GM11168 (cell line): ENCODE measurements around the gene UNC5A.
"Not testable (repeated sequence)": the region's sequence is repeated elsewhere in the genome, so short reads cannot be mapped to it uniquely, and the experiment has no call there.

Source experiments
- in situ Hi-C: fragments of 300-500 bp; cut with MboI; formaldehyde crosslinking; loops from one replicate; pipeline ENCODE4 v1.12.0; 2022; ENCODE audit warnings: low sequenced_read_pairs; ENCODE audit not compliant: unreplicated experiment

The UNC5A gene

DNA sequence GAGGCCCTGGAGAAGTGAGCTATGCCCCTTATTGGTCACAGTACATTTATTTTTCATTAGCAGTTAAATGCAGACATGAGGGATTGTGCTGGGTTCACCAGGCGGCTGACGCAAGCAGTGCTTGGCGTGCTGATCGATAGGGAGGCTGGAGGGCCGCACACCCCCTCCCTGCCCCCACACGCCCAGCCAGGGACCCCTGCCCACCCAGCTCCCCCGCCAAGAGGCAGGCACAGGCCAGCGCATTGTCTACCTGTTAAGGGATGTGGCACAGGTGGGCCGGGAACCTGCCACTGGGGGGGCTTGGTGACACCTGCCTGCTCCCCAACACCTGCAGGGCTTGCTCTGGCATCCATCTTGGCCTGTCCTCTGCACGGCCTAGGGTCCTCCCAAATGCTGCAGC lies 49.6 kb downstream of the UNC5A start:
- in situ Hi-C loops: no loop called here

DNA sequence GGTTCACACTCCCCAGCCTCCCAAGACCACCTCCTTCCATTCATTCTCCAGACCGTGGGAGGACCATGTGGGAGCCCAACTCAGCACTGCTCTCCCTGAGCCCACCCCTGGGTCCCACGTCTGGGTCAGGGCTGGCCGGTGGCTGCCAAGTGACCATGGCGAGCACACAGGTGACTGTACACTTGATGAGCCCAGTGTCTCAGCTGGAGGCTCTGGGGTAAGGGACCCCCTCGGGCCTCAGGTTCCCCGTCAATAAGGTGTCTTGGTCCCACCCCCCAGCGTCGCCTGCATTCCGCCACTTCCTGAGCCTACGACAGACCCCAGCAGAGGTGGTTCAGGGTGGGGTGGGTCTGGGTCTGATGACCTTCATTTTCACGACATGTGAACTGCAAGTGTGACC lies 50.0 kb downstream of the UNC5A start:
- in situ Hi-C loops: no loop called here

DNA sequence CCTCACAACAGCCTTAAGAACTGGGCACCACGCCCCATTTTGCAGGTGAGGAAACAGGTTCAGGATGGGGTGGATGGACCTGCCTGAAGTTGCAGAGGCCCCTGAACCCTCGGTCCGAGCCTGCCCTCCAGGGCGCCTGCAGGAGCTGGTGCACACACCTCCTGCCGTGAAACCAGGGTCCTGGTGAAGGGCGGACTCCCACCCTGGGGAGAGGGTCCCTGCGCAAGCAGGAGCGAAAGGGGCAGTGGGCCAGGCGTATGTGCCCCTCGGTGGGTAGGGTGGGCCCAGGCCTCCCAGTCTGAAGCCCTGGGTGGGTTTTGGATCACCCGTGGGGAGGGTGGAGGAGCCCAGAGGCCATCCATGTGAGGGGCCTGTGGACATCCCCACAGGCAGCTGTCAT lies 50.9 kb downstream of the UNC5A start:
- in situ Hi-C loops: no loop called here

DNA sequence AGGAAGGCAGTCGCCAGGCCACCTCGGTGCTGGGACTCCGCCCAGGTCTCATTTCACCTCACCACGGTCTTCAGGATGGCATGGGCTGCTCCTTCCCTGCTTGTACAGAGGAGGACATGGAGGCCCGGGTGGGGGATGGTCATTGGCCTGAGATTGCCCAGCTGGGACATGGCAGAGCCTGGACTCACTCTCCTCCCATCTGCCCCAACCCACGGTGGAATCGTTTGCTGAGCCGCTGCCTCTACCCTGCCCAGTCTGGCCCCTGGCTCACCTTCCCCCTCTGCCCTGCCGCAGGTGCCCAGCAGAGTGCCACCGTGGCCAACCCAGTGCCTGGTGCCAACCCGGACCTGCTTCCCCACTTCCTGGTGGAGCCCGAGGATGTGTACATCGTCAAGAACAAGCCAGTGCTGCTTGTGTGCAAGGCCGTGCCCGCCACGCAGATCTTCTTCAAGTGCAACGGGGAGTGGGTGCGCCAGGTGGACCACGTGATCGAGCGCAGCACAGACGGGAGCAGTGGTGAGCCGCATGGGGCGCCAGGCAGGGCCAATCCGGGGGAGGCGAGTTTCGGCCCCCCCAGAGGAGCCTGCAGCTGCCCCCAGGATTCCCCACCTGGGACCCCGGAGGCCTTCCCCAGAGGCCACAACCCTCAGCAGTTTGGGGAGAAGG lies 52.1 kb downstream of the UNC5A start:
- in situ Hi-C loops: no loop called here

DNA sequence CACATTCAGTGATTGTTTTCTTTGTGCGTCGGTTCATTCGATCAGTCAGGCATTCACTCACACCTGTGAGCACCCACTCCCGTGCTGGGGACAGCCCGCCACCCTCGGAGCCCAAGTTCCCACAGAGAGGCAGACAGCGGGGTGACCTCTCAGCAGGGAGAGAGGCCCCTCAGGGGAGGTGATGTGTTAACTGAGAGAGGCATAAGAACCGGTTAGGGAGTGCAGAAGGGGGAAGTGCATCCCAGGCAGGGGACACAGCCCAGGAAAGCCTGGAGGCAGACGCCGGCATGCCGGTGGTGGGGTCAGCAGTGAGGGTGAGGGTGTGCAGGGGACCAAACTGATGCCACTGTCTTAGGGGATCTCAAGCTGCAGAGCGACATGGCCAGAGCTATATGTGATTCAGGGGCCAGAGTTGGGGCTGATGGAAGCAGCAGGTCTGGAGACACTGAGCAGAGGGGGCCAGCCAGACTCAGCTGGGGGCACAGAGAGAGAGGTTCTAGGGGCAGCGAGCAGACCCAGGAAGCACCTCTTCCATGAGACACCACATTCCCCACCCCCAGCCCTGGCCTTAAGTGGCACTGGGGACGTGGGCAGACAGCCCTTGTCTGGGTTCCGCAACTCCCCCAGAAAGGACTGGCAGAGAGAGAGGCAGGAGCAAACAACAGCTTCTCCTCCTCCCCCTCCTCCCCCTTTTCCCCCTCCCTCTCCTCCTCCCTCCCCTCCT lies 52.8 kb downstream of the UNC5A start:
- in situ Hi-C loops: no loop called here

DNA sequence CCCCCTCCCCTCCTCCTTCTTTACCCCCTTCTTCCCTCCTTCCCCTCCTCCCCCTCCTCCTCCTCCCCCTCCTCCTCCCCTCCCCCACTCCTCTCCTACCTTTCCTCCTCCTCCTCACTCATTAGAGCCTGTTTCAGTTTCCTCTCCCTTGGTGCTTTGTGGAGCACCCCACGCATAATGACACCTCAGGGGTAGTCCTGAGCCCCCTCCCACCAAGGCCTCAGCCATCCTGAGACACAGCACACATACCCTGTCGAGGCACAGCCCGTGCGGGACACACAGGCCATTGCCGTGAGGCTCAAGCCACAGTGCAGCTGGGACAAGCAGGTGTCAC lies 53.4 kb downstream of the UNC5A start:
- in situ Hi-C loops: no loop called here

DNA sequence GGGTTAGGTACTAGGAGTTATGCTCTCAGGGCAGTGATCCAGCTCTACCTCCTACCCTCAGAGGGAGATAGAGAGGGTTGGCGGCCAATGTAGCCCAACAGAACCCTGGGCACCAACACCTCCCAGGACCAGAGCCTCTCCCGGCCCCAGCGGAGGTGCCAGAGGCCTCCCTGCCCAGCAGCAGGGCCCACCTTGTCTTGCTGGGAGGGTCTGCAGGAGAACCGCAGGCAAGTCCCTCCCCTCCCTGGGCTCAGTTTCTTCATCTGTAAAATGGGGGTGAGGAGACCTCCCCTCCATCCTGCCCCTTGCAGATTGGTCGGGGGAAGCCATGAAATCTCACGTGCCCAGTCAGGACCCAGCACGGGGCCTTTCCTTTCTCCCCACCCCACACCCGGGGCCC lies 54.4 kb downstream of the UNC5A start:
- in situ Hi-C loops: no loop called here

DNA sequence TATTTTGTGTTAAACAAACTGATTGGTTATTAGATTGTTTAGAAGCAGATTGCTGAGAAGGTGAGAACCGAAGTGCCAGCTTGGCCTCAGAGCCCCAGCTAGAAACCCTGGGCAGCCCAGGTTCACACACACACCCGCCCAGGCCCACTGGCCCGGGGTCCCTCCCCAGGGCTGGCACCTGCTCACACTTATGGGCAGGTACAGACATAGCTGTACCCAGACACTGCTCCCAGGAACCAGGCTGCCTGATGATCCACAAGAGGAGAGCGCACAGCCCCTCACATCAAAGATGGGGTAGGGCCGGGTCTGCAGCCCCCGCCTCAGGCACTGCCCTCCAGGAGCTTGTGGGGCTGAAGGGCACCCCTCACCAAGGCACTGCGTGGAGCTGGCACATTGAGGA lies 55.6 kb downstream of the UNC5A start:
- in situ Hi-C loops: no loop called here

DNA sequence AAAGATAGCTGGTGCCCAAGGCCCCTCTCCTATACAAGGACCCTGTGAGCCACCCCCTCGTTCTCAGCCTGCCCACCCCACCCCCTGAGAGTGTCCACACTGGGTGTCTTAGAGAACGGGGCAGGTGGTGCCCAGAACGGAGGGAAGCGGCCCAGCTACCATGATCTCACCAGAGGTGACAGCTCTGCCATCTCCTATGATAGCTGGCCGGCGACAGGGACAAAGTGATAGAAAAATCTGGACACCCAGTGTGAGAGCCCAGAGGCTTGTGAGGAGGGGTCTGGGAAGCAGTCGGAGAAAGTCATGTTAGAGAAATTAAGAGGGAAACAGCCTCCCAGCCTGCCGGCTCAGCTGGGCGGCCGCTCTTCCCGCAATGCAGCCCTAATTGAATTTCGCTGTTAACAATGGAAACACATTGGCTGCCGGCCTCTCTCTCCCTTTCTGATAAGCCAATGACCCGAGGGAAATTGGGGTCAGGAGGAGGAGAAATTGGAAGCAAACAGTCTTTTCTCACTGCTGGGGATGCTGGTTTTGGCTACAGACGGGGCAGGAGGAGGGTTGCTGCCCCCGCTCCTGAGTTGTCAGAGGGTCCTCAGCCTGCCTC lies 56.5 kb downstream of the UNC5A start:
- in situ Hi-C loops: no loop called here

DNA sequence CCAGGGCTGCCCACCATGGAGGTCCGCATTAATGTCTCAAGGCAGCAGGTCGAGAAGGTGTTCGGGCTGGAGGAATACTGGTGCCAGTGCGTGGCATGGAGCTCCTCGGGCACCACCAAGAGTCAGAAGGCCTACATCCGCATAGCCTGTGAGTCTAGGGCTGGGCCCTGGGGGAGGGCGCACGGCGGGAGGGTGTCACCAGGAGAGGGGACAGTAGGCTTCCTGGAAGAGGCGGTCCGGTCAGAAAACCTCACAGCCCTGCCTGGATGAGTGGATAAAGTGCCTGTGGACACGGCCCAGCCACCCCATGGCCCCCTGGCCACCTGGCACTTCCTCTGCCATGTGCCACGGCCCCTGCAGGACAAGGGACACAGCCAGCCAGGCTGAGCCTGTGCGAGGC lies 57.8 kb downstream of the UNC5A start:
- in situ Hi-C loops: no loop called here

DNA sequence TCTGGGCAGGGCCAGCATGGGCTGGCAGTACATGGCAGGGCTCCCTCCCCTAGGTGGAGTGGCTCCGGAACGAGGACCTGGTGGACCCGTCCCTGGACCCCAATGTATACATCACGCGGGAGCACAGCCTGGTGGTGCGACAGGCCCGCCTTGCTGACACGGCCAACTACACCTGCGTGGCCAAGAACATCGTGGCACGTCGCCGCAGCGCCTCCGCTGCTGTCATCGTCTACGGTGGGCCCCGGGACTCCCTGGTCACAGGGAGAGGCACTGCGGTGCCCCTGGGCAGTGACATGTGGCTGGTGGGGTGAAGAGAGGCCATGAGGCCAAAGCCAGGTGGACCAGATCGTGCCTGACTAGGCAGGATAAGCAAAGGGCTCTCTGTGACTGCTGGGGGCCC lies 58.4 kb downstream of the UNC5A start:
- in situ Hi-C loops: no loop called here

DNA sequence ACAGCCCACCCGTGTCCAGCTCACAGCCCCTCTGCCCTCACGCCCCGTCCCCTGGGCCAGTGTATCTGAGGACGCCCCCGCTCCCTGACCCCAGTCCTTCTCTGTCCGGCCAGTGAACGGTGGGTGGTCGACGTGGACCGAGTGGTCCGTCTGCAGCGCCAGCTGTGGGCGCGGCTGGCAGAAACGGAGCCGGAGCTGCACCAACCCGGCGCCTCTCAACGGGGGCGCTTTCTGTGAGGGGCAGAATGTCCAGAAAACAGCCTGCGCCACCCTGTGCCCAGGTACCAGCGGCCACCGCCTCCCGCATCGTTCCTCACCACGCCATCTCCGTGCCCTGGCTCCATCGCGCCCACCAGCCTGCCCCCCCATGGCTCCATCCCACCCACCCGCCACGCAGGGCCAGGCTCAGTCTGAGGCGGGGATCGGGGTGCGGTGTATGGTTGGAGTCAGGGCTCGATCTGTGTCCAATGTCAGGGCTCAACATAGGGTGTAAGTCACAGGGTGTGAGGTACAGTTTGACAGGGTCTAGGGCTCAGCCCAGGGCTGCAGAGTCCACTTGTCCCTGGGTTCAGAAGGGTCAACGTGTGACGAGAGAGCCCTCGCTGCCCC lies 59.2 kb downstream of the UNC5A start:
- in situ Hi-C loops: no loop called here

DNA sequence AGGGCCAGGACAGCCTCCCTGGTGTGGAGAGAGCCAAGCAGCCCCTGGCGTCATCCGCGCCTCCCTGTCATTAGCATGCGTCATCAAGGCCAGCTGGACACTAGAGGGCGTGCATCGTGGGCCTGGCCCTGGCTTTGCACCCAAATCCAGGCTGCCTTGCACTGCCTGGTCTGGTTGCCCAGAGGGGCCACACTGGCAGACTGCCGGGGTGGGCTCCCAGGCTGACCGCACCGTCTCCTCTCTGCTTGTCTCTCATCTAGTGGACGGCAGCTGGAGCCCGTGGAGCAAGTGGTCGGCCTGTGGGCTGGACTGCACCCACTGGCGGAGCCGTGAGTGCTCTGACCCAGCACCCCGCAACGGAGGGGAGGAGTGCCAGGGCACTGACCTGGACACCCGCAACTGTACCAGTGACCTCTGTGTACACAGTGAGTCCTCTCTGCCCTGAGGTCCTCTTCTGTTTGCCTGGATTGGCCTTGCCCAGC lies 59.8 kb downstream of the UNC5A start:
- in situ Hi-C loops: no loop called here

DNA sequence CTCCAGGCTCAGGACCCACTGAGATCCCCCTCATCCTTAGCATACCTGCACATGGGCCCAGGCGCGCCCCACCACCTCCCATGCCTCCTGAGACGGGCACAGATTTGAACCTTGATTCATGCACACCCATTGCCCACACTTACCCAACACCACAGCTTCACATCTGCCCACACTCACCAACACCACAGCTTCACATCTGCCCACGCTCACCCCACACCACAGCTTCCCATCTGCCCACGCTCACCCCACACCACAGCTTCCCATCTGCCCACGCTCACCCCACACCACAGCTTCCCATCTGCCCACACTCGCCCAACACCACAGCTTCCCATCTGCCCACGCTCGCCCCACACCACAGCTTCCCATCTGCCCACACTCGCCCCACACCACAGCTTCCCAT lies 60.3 kb downstream of the UNC5A start:
- in situ Hi-C loops: not testable (repeated sequence)

DNA sequence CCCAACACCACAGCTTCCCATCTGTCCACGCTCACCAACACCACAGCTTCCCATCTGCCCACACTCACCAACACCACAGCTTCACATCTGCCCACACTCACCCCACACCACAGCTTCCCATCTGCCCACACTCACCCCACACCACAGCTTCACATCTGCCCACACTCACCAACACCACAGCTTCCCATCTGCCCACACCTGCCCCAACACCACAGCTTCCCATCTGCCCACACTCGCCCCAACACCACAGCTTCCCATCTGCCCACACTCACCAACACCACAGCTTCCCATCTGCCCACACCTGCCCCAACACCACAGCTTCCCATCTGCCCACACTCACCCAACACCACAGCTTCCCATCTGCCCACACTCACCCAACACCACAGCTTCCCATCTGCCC lies 62.2 kb downstream of the UNC5A start:
- in situ Hi-C loops: not testable (repeated sequence)

DNA sequence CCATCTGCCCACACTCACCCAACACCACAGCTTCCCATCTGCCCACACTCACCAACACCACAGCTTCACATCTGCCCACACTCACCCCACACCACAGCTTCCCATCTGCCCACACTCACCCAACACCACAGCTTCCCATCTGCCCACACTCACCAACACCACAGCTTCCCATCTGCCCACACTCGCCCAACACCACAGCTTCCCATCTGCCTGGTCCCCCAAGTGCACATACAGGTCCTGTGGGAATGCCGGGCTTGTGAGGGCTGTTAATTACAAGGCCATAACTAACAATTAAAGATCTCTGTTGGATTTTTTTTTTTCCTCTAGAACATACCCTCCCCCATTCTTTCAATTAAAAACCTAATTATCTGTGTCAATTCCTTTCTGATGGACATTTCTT lies 62.7 kb downstream of the UNC5A start:
- in situ Hi-C loops: not testable (repeated sequence)

DNA sequence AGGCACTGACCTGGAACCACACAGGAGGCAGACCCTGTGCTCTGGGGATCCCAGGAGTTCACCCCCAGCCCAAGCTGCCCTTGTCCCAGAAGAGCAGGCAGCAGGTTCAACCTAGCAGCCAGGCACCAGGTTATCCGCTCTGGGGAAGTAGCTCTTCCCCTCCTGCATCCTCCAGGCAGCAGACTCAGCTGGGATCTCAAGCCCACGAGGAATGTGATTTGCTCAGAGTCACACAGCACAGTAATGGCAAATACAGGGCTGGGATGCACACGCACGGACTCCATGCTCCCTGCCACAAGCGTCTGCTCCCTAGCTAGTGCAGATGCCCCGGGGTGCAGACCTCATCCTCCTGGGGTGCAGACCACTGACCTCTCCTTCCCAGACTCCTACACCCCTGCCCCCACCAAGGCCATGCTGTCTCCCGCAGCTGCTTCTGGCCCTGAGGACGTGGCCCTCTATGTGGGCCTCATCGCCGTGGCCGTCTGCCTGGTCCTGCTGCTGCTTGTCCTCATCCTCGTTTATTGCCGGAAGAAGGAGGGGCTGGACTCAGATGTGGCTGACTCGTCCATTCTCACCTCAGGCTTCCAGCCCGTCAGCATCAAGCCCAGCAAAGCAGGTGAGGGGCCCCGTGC lies 63.3 kb downstream of the UNC5A start:
- in situ Hi-C loops: no loop called here

DNA sequence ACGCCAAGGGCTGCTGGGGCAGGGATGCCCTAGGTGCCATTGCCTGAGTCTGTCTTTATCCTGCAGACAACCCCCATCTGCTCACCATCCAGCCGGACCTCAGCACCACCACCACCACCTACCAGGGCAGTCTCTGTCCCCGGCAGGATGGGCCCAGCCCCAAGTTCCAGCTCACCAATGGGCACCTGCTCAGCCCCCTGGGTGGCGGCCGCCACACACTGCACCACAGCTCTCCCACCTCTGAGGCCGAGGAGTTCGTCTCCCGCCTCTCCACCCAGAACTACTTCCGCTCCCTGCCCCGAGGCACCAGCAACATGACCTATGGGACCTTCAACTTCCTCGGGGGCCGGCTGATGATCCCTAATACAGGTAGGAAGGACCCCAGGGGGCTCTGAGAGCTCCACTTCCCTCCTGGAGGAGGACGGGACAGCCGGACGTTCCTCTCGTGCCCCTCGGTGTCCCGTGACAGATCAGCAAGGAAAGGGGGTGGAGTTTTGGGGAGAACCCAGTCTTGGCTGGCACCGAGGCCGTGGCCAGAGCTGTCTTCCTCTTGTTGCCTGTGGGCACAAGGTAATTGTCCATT lies 63.9 kb downstream of the UNC5A start:
- in situ Hi-C loops: no loop called here

DNA sequence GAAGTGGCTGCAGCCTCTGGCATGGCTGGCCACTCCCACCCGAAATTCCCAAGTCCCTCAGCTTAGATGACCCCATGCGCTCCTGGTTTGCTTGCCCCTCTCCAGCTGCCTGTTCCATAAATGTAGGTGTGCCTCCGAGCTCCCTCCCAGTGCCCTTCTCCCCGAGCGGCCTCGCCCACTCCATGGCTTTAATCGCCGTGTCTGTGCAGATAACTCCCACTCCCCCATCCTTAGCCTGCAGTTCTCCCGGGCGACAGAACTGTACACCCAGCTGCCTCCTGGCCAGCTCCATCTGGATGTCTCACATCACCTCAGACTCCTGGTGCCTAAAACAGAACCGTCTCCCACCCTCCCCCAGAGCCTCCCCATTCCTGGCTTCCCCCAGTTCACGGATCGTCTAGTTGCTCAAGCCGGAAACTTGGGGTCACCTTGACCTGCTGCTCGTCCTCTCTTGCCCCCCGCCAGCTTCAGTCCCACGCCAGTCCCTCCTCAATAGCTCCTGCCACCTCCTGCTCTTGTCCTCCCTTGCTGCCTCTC lies 64.7 kb downstream of the UNC5A start:
- in situ Hi-C loops: no loop called here

DNA sequence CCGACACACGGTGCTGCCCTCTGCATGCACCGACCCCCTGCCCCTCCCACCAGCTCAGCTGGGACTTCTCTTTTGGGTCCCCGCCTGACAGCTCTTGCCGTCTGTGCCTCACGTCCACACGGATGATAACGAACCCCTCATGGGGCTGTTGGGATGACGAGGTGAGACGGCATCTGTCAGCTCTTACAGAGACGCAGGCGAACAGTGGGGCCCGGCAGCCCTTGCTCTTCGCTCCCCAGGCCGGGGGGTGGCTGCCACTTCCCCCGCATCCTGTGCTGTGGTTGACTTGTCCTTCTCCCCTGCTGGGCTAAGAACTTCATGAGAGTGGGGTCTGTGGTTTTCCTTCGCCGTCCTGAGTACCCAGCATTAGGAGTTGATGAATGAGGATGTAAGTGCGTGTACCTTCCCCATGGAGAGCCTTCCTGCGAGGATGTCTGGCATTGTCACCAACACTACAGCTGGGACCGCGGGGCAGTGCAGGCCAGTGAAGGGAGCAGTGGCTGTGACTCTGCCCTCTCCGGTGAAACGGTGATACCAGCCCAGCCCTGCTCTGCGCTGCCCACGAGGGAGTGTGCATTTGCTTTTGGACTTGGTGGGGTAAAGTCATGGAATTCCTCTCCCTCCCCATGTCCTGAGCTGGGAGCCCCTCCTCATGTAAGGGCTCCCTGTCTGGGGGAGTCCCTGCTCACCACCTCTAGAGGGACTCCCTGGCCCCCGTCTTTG lies 65.6 kb downstream of the UNC5A start:
- in situ Hi-C loops: no loop called here
